Neural progenitor cell (in vitro differentiated cells): Measurements from ENCODE around the gene ANP32E. TPM values are rescaled to one million over a fixed set of nuclear protein-coding genes. Genes with fewer than 3 reads are reported as not detected.

Source experiments
- DNase-seq: peaks from one replicate; pipeline ENCODE4 v3.0.0-alpha.2; 2016; ENCODE audit warnings: low spot score
- H2AFZ ChIP-seq: fragments of 200-600 bp; sonication (generic); replicated peaks from 2 replicates; pipeline ENCODE4 v1.6.1; 2016; ENCODE audit warnings: antibody characterized with exemption
- H3F3A ChIP-seq: fragments of 200-600 bp; sonication (generic); 2 replicates; pipeline ENCODE4 v1.6.1; 2016; ENCODE audit warnings: antibody characterized with exemption, low read depth
- H3K27ac ChIP-seq: fragments of 200-600 bp; sonication (generic); 2 replicates; pipeline ENCODE4 v1.5.1; 2016; ENCODE audit warnings: mild to moderate bottlenecking
- H3K27me3 ChIP-seq: fragments of 200-600 bp; sonication (generic); 2 replicates; pipeline ENCODE4 v1.6.1; 2016; ENCODE audit warnings: mild to moderate bottlenecking, moderate library complexity
- H3K36me3 ChIP-seq: fragments of 200-600 bp; sonication (generic); 2 replicates; pipeline ENCODE4 v1.5.1; 2016
- H3K4me1 ChIP-seq: fragments of 200-600 bp; sonication (generic); 2 replicates; pipeline ENCODE4 v1.6.1; 2016; ENCODE audit warnings: mixed run types
- H3K4me2 ChIP-seq: fragments of 200-600 bp; sonication (generic); 2 replicates; pipeline ENCODE4 v1.6.1; 2016
- H3K4me3 ChIP-seq: fragments of 200-600 bp; sonication (generic); 2 replicates; pipeline ENCODE4 v1.5.1; 2016
- H3K79me2 ChIP-seq: fragments of 200-600 bp; sonication (generic); 2 replicates; pipeline ENCODE4 v1.6.1; 2016; ENCODE audit warnings: low read depth
- H3K9ac ChIP-seq: fragments of 200-600 bp; sonication (generic); 2 replicates; pipeline ENCODE4 v1.6.1; 2016
- H3K9me3 ChIP-seq: fragments of 200-600 bp; sonication (generic); 2 replicates; pipeline ENCODE4 v1.5.1; 2016; ENCODE audit warnings: low read depth
- H4K20me1 ChIP-seq: fragments of 200-600 bp; sonication (generic); 2 replicates; pipeline ENCODE4 v1.6.1; 2016; ENCODE audit warnings: low read depth
- H3K27ac Mint-ChIP-seq: 3 replicates; pipeline ENCODE4 v1.8.0; 2021; ENCODE audit warnings: mixed read lengths
- H3K27me3 Mint-ChIP-seq: 2 replicates; pipeline ENCODE4 v1.8.0; 2022; ENCODE audit warnings: low read depth, mild to moderate bottlenecking, inconsistent platforms, moderate library complexity, mixed read lengths; ENCODE audit not compliant: insufficient read depth
- H3K36me3 Mint-ChIP-seq: 3 replicates; pipeline ENCODE4 v1.8.0; 2021; ENCODE audit warnings: mixed read lengths
- H3K4me1 Mint-ChIP-seq: 3 replicates; pipeline ENCODE4 v1.8.0; 2021; ENCODE audit warnings: mixed read lengths
- H3K4me3 Mint-ChIP-seq: 3 replicates; pipeline ENCODE4 v1.8.0; 2021; ENCODE audit warnings: mild to moderate bottlenecking, moderate library complexity, mixed read lengths
- H3K9me3 Mint-ChIP-seq: 3 replicates; pipeline ENCODE4 v1.8.0; 2020; ENCODE audit warnings: mixed read lengths
- EZH2 ChIP-seq: fragments of 200-600 bp; sonication (generic); IDR thresholded peaks from 2 replicates; pipeline ENCODE4 v1.6.1; 2017; ENCODE audit warnings: antibody characterized with exemption, mild to moderate bottlenecking, moderate library complexity
- EZH2phosphoT487 ChIP-seq: fragments of 200-600 bp; sonication (generic); IDR thresholded peaks from 2 replicates; pipeline ENCODE4 v1.6.1; 2017; ENCODE audit warnings: antibody characterized with exemption
- total RNA-seq: library from RNA; depleted of rRNA; stranded (reverse); fragments of >200 nt; gene quantifications from 2 replicates; pipeline ENCODE4 v1.2.3, GENCODE V29; 2015; ENCODE audit warnings: low replicate concordance
- TF ChIP-seq, protein P1 (sequence below): fragments of 200-600 bp; sonication (generic); IDR thresholded peaks from 2 replicates; pipeline ENCODE4 v1.5.1; 2017; ENCODE audit warnings: antibody characterized with exemption, mild to moderate bottlenecking

Gene ANP32E
- total RNA-seq, 1 donor from 2014 or later: 201 TPM

DNA sequence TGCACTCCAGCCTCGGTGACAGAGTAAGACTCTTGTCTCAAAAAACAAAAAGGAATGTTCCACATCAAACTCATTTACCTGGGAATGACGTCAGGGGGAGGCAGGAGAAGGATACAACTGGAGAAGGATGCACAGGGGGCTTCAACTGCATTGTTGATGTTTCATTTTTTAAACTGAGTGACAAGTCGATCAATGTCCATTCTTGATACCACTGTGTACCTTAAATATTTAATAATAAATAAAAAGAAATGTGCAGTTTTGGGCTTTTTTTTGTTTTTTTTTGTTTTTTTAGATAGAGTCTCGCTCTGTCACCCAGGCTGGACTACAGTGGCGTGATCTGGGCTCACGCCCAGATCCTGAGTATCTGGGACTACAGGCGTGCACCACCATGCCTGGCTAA lies 50.4 kb downstream of the ANP32E start:
- Mint-ChIP-seq H3K4me1 (peaks cover 18% of the 10 kb centered on the region), H3K4me3 (no peak overlapping the region), H3K27me3 (peaks cover 5% of the 10 kb centered on the region), H3K36me3 (no peaks in the 10 kb centered on the region), H3K27ac (no peak overlapping the region), H3K9me3 (no peaks in the 10 kb centered on the region)
- H3F3A ChIP-seq: no peaks in the 10 kb centered on the region
- no peak overlapping the region for H3K4me3 ChIP-seq
- peaks cover 6% of the 10 kb centered on the region for H3K4me1 ChIP-seq
- no peak for DNase-seq
- H3K9ac ChIP-seq: no peak overlapping the region
- no peak overlapping the region for H3K27ac ChIP-seq
- H2AFZ ChIP-seq: no peak overlapping the region
- TF ChIP-seq EZH2: no peak
- TF ChIP-seq EZH2phosphoT487: no peak
- TF ChIP-seq, protein P1, sequence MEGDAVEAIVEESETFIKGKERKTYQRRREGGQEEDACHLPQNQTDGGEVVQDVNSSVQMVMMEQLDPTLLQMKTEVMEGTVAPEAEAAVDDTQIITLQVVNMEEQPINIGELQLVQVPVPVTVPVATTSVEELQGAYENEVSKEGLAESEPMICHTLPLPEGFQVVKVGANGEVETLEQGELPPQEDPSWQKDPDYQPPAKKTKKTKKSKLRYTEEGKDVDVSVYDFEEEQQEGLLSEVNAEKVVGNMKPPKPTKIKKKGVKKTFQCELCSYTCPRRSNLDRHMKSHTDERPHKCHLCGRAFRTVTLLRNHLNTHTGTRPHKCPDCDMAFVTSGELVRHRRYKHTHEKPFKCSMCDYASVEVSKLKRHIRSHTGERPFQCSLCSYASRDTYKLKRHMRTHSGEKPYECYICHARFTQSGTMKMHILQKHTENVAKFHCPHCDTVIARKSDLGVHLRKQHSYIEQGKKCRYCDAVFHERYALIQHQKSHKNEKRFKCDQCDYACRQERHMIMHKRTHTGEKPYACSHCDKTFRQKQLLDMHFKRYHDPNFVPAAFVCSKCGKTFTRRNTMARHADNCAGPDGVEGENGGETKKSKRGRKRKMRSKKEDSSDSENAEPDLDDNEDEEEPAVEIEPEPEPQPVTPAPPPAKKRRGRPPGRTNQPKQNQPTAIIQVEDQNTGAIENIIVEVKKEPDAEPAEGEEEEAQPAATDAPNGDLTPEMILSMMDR: no peak
- H3K27me3 ChIP-seq: no peaks in the 10 kb centered on the region
- no peaks in the 10 kb centered on the region for H3K36me3 ChIP-seq
- H3K4me2 ChIP-seq: no peak overlapping the region
- H3K9me3 ChIP-seq: no peaks in the 10 kb centered on the region
- no peaks in the 10 kb centered on the region for H4K20me1 ChIP-seq
- H3K79me2 ChIP-seq: no peaks in the 10 kb centered on the region

DNA sequence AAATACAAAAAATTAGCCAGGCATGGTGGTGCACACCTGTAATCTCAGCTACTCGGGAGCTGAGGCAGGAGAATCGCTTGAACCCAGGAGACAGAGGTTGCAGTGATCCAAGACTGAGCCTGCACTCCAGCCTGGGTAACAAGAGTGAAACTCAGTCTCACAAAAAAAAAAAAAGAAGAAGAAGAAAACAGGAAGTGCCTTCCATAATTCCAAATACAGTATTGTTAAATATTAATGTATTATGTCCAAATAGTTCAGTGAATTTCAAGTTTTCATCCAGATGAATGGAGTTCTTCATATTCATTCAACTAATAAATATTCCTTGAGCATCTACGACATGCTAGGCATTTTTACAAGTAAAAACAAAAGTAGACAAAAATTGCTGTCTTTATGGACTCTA lies 52.9 kb downstream of the ANP32E start:
- H3K9ac ChIP-seq: no peak overlapping the region
- H3K27ac ChIP-seq: no peak overlapping the region
- Mint-ChIP-seq H3K27ac (no peak overlapping the region), H3K9me3 (no peaks in the 10 kb centered on the region), H3K4me3 (no peak overlapping the region), H3K27me3 (peaks cover 7% of the 10 kb centered on the region), H3K36me3 (no peaks in the 10 kb centered on the region), H3K4me1 (peaks cover 18% of the 10 kb centered on the region)
- no peaks in the 10 kb centered on the region for H3K27me3 ChIP-seq
- no peaks in the 10 kb centered on the region for H3K9me3 ChIP-seq
- H3K4me1 ChIP-seq: peaks cover 6% of the 10 kb centered on the region
- no peaks in the 10 kb centered on the region for H3F3A ChIP-seq
- DNase-seq: no peak
- H3K4me2 ChIP-seq: no peak overlapping the region
- no peak overlapping the region for H3K4me3 ChIP-seq
- H2AFZ ChIP-seq: no peak overlapping the region
- no peaks in the 10 kb centered on the region for H4K20me1 ChIP-seq
- H3K36me3 ChIP-seq: no peaks in the 10 kb centered on the region
- H3K79me2 ChIP-seq: no peaks in the 10 kb centered on the region
- TF ChIP-seq EZH2: no peak
- TF ChIP-seq EZH2phosphoT487: no peak
- TF ChIP-seq, protein P1: no peak

DNA sequence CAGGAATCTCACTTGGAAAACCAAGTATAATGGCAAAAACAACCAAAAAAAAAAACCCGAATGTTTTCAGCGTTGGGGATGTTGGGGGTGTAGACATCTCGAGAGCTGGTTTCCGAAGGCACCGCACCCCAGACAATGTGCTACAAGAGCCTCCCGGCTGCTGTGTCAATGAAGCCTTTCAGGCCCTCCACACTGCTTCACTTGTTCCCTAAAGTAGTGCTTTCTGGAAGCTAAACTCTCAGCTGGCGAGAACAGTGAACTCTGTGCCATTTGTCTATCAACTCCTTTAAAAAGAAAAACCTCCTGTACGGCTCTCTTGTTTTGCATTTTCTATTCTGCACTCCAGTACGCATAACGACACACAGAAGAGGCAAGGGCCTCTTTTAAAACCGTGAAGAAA lies 53.7 kb downstream of the ANP32E start:
- Histone ChIP-seq H3K4me2 (no peak overlapping the region), H4K20me1 (no peaks in the 10 kb centered on the region), H3K36me3 (no peaks in the 10 kb centered on the region), H3K4me3 (no peak overlapping the region), H3K4me1 (peaks cover 6% of the 10 kb centered on the region), H3K27ac (peak overlapping the region; percentile 32), H3K9ac (no peak overlapping the region), H3K9me3 (no peaks in the 10 kb centered on the region), H3K79me2 (no peaks in the 10 kb centered on the region), H3K27me3 (no peaks in the 10 kb centered on the region), H2AFZ (peak overlapping the region; percentile 12), H3F3A (no peaks in the 10 kb centered on the region)
- Mint-ChIP-seq H3K4me3 (no peak overlapping the region), H3K4me1 (peaks cover 14% of the 10 kb centered on the region), H3K27ac (peak overlapping the region; percentile 82), H3K27me3 (peaks cover 7% of the 10 kb centered on the region), H3K36me3 (no peaks in the 10 kb centered on the region), H3K9me3 (no peaks in the 10 kb centered on the region)
- no peak for DNase-seq
- TF ChIP-seq EZH2 (no peak), EZH2phosphoT487 (no peak)
- TF ChIP-seq, protein P1: no peak
